ENCODE results near the gene SETD1A.

The SETD1A gene

DNA sequence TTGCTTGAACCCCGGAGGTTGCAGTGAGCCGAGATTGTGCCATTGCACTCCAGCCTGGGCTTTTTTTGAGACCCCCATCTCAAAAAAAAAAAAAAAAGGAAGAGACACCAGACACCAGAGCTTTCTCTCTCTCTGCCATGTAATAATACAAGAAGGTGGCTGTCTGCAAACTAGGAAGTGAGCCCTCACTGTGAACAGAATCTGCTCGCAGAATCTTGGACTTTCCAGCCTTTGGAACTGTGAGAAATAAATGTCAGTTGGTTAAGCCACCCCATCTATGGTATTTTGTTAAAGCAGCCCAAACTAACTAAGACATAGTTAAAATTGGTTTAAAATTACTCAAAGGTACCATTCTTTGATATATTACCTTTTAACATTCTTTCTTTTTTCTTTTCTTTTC, 63.0 kb downstream of the SETD1A start:
- no peak for DNase-seq (ENCODE audit: low read depth)

DNA sequence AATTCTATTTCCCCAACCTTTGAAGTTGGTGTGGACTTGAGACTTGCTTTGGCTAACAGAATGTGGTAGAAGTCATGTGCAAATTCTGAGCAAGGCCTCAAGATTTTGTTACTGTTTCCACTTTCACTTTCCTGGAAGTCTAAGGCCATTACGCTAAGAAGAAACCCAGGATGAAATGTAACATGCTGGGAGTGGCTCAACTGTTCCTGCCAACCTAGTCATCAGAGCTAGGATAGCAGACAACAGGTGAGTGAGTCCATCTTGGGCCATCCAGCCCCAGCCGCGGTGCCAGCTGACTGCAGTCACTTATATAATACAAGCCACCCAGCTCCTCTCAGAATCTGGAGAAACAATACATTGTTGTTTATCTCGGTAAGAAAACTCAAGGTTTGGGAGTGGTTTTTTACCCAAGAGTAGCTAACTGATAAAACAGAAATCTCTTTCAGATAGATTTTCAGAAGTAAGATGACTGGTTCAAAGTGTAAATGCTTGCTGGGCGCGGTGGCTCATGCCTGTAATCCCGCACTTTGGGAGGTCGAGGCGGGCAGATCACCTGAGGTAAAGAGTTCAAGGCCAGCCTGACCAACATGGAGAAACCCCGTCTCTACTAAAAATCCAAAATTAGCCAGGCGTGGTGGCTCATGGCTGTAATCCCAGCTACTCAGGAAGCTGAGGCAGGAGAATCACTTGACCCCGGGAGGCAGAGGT, 65.1 kb downstream of the SETD1A start:
- no peak for DNase-seq (ENCODE audit: low read depth)

DNA sequence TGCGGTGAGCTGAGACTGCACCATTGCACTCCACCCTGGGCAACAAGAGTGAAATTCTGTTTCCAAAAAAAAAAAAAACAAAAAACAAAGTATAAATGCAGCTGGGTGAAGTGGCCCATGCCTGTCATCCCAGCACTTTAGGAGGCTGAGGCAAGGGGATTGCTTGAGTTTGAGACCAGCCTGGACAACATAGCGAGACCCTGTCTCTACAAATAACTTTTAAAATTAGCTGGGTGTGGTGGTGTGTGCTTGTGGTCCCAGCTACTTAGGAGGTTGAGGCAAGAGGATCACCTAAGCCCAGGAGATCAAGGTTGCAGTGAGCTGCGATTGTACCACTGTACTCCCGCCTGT, 65.7 kb downstream of the SETD1A start:
- DNase-seq (ENCODE audit: low read depth): no peak

DNA sequence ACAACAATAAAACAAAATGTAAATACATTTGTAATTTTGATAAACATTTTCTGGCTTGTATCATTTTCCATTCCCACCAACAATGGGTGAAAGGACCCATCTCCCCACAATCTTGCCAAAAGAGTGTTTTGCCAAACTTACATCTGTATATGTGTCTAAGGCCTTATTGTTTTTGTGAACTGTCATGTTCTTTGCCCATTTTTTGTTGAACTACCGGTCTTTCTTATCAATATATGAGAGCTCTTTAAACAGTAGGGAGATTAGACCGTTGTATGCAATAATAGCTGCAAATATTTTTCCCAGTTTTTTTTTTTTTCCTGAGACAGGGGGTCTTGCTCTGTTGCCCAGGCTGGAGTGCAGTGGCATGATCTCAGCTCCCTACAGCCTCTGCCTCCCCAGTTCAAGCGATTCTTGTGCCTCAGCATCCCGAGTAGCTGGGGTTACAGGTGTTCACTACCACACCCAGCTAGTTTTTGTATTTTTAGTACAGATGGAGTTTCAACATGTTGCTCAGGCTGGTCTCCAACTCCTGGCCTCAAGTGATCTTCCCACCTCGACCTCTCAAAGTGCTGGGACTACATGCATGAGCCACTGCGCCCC, 66.2 kb downstream of the SETD1A start:
- no peak for DNase-seq (ENCODE audit: low read depth)

DNA sequence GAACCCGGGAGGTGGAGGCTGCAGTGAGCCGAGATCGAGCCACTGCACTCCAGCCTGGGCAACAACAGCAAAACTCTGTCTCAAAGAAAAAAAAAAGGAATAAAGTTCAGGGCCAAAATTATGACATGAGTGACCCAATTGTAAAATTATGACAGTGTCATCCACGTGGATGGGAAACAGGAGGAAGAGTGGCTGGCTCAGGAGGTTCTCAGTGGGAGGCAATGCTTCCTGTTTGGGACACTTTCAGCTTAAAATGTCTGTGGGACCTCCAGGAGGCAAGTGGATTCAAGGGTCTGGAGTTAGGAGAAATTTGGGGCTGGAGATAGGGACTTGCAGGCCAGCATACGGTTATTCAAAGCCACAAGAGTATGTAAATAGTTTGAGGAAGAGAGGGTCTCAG, 67.8 kb downstream of the SETD1A start:
- no peak for DNase-seq (ENCODE audit: low read depth)

DNA sequence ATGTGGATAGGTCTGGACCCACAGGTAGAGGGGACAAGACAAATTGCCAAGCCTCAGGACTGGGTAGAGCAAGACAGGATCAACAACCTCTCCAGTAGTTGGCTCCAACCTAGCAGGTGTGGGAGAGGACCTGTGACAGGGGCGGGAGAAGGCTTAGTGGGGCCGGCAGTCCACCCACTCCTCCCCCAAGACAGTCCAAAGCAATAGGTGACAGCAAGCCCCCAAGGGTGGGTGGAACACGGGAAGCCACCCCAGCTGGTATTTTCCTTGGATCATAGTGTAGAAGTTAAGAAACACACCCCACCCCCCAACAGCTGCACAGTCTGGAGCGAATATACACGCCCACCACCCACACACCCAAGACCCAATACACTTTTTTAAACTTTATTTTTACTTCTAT, 71.7 kb downstream of the SETD1A start:
- DNase-seq (ENCODE audit: low read depth): no peak

DNA sequence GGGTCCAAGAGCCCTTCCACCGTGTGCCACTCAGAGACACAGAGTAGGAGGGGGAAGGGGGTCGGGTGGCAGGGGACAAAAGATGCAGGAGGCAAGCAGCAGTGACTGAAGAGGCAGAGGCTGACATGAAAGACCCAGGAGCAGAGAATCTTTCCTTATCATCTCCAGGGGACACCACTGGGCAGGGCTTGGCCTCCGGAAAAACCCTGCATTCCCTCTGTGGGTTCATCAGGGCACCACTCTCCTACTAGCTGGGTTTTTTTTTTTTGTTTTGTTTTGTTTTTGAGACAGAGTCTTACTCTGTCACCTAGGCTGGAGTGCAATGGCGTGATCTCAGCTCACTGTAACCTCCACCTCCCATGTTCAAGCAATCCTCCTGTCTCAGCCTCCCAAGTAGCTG, 73.7 kb downstream of the SETD1A start:
- no peak for DNase-seq (ENCODE audit: low read depth)

DNA sequence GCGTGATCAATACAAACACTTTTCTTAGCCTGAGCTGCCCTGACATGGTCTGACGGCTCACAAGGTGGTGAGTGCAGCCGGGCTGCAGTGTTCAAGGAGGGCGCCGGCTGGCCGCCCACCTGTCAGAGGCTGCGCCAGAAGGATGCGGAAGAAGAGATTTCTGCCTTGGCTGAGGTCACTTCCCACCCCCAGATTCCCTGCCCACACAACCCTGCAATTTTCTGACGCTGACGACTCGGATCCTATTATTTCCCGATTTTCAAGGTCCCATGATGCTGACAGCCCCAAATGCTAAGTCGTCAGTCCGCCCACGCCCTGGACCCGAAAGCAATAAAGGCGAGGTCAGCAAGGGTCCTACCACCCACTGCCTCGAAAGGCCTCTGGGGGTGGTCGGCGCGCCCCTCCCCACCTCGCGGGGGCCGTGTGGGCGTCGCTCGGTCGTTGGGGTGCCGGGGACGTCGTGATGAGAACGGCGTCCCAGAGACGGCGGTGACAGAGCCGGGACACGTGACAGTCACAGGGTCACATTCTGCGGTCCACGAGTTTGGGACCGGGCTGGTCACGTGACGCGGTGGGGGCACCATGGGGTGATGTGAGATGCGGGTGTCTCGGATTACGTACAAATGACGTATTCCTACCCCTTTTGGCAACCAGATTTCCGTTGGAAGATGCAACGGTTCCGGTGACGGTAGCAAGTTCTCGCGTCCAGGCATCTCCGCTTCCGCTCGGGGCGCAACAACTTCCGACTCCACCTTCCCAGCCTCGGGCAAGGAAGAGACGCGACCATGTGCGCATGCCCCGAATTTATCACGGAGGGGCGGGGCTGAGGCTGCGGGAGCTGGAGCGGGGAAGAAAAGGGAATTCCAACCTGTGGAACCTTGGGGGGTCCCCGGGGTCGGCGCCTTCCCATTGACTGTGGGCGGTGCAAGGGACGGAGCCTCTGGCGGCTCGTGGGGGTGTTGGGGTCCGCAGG, 75.5 kb downstream of the SETD1A start, which contains the start of gene STX4:
Gene STX4, plus strand, starts transcription at position 823 of the 973 bp plus-strand sequence. CDS start 248 bp downstream, outside the sequence.
- peak; percentile 96 for DNase-seq (ENCODE audit: low read depth)

DNA sequence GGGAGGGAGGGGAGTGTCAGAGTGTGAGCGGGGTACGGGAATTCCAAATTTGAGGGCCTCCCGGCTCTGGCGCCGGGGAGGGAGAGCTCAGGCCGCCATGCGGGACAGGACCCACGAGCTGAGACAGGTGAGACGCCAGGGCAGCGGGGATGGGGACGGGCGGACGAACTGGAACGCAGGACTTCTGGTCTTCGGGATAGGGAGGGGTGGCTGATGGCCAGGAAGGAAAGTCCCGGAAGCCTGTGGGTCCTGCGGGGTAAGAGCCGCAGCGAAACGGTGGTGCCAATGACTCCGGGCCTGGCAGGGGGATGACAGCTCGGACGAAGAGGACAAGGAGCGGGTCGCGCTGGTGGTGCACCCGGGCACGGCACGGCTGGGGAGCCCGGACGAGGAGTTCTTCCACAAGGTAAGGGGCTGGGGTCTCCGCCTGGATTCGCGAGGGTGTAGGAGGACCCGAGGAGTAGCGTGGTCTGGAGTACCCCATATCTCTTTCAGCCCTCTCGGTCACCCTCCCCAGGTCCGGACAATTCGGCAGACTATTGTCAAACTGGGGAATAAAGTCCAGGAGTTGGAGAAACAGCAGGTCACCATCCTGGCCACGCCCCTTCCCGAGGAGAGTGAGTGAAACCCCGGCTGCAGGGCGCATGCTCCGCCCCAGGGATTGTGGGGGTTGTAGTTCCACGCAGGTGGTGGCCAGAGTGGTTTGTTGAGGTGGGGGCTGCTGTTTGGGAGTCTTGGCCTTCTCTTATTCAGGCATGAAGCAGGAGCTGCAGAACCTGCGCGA, 76.3 kb downstream of the SETD1A start:
- peak; percentile 83 for DNase-seq (ENCODE audit: low read depth)
